Subcutaneous adipose tissue (tissue), 4 donors: ENCODE measurements around the gene FAM78A. TPM values are rescaled to one million over a fixed set of nuclear protein-coding genes. Genes with fewer than 3 reads are reported as not detected.

Source experiments
- CTCF ChIP-seq: fragments of 450-650 bp; IDR thresholded peaks from one replicate; pipeline ENCODE4 v1.5.1; 2016; ENCODE audit warnings: low read depth, mild to moderate bottlenecking, control low read depth, antibody characterized with exemption, moderate library complexity
- total RNA-seq, 4 donors: library from RNA; depleted of rRNA; stranded (reverse); fragments of >200 nt; gene quantifications; one replicate each; pipeline ENCODE4 v1.1.0, GENCODE V29; 2016

FAM78A gene
- total RNA-seq, 4 donors from 2014 or later, result 2.3 to 8.2 (median 3.2) TPM

- no peak for TF ChIP-seq CTCF
These were observed 31.7 kb upstream of the FAM78A start for GRCh38 chr9:131307974-131308373.

- TF ChIP-seq CTCF, result no peak
These were observed 30.2 kb upstream of the FAM78A start for GRCh38 chr9:131306397-131307004.

GRCh38 chr9:131304676-131305355 lies 28.5 kb upstream of the FAM78A start:
- TF ChIP-seq CTCF, result no peak

GRCh38 chr9:131303381-131304321 lies 27.3 kb upstream of the FAM78A start:
- no peak for TF ChIP-seq CTCF

- TF ChIP-seq CTCF, result no peak
These were observed 26.1 kb upstream of the FAM78A start for GRCh38 chr9:131302244-131303075.

- no peak for TF ChIP-seq CTCF
These were observed 24.1 kb upstream of the FAM78A start for GRCh38 chr9:131300444-131300843.
